Measurements from ENCODE around the gene AP2A2. TPM values are rescaled to one million over a fixed set of nuclear protein-coding genes. Genes with fewer than 3 reads are reported as not detected.

AP2A2 gene
- total and polyA plus RNA-seq, 2 donors: 14.6 to 57.2 TPM

- H3K36me3 ChIP-seq (ENCODE audit: control insufficient read depth in 2 of 2, insufficient read depth in 2 of 2, low read length in 1 of 2): peaks cover 67 to 79% of the 10 kb centered on the region in 2 donors
- peaks cover 0 to 3% of the 10 kb centered on the region in 2 donors for H3K9me3 ChIP-seq (ENCODE audit: control insufficient read depth in 2 of 2, insufficient read depth in 1 of 2, low read length in 1 of 2)
- no peak for DNase-seq (ENCODE audit: low read depth in 6 of 9, low spot score in 9 of 9)
- H3K27me3 ChIP-seq (ENCODE audit: control insufficient read depth in 2 of 2, insufficient read depth in 1 of 2, low read length in 1 of 2): no peaks in the 10 kb centered on the region
- H3K4me1 ChIP-seq (ENCODE audit: control insufficient read depth in 2 of 2, insufficient read depth in 2 of 2, low read length in 2 of 2): peaks cover 0 to 3% of the 10 kb centered on the region in 2 donors
- no peak overlapping the region for H3K27ac ChIP-seq (ENCODE audit: low read depth in 1 of 2, low read length in 1 of 2)
- WGBS: 94% methylated on average over 11 of the region's 11 CpGs
- no peak overlapping the region for H3K4me3 ChIP-seq (ENCODE audit: low read length in 2 of 2)
These were observed 83.1 kb downstream of the AP2A2 start for GRCh38 chr11:1008803-1009145.

GRCh38 chr11:1009371-1009770 lies 83.7 kb downstream of the AP2A2 start:
- 94% methylated on average over 33 of the region's 33 CpGs for WGBS
- H3K27ac ChIP-seq (ENCODE audit: low read depth in 1 of 2, low read length in 1 of 2): no peak overlapping the region
- H3K4me3 ChIP-seq (ENCODE audit: low read length in 2 of 2): no peak overlapping the region
- no peaks in the 10 kb centered on the region for H3K27me3 ChIP-seq (ENCODE audit: control insufficient read depth in 2 of 2, insufficient read depth in 1 of 2, low read length in 1 of 2)
- H3K9me3 ChIP-seq (ENCODE audit: control insufficient read depth in 2 of 2, insufficient read depth in 1 of 2, low read length in 1 of 2): peaks cover 0 to 3% of the 10 kb centered on the region in 2 donors
- peaks cover 64 to 74% of the 10 kb centered on the region in 2 donors for H3K36me3 ChIP-seq (ENCODE audit: control insufficient read depth in 2 of 2, insufficient read depth in 2 of 2, low read length in 1 of 2)
- H3K4me1 ChIP-seq (ENCODE audit: control insufficient read depth in 2 of 2, insufficient read depth in 2 of 2, low read length in 2 of 2): peaks cover 0 to 3% of the 10 kb centered on the region in 2 donors
- no peak for DNase-seq (ENCODE audit: low read depth in 6 of 9, low spot score in 9 of 9)

- H3K4me1 ChIP-seq (ENCODE audit: control insufficient read depth in 2 of 2, insufficient read depth in 2 of 2, low read length in 2 of 2): peaks cover 0 to 3% of the 10 kb centered on the region in 2 donors
- H3K27me3 ChIP-seq (ENCODE audit: control insufficient read depth in 2 of 2, insufficient read depth in 1 of 2, low read length in 1 of 2): no peaks in the 10 kb centered on the region
- WGBS: 92% methylated on average over 17 of the region's 17 CpGs
- H3K27ac ChIP-seq (ENCODE audit: low read depth in 1 of 2, low read length in 1 of 2): no peak overlapping the region
- H3K4me3 ChIP-seq (ENCODE audit: low read length in 2 of 2): no peak overlapping the region
- H3K36me3 ChIP-seq (ENCODE audit: control insufficient read depth in 2 of 2, insufficient read depth in 2 of 2, low read length in 1 of 2): peaks cover 59 to 68% of the 10 kb centered on the region in 2 donors
- DNase-seq (ENCODE audit: low read depth in 6 of 9, low spot score in 9 of 9): no peak
- peaks cover 0 to 9% of the 10 kb centered on the region in 2 donors for H3K9me3 ChIP-seq (ENCODE audit: control insufficient read depth in 2 of 2, insufficient read depth in 1 of 2, low read length in 1 of 2)
These were observed 84.3 kb downstream of the AP2A2 start for GRCh38 chr11:1009991-1010390.

- Histone ChIP-seq H3K9me3 (ENCODE audit: control insufficient read depth in 2 of 2, insufficient read depth in 1 of 2, low read length in 1 of 2) (peaks cover 0 to 15% of the 10 kb centered on the region in 2 donors), H3K4me1 (ENCODE audit: control insufficient read depth in 2 of 2, insufficient read depth in 2 of 2, low read length in 2 of 2) (peaks cover 0 to 3% of the 10 kb centered on the region in 2 donors), H3K36me3 (ENCODE audit: control insufficient read depth in 2 of 2, insufficient read depth in 2 of 2, low read length in 1 of 2) (peaks cover 52 to 60% of the 10 kb centered on the region in 2 donors), H3K4me3 (ENCODE audit: low read length in 2 of 2) (no peak overlapping the region), H3K27ac (ENCODE audit: low read depth in 1 of 2, low read length in 1 of 2) (no peak overlapping the region), H3K27me3 (ENCODE audit: control insufficient read depth in 2 of 2, insufficient read depth in 1 of 2, low read length in 1 of 2) (no peaks in the 10 kb centered on the region)
- WGBS: 97% methylated on average over 35 of the region's 35 CpGs
- no peak for DNase-seq (ENCODE audit: low read depth in 6 of 9, low spot score in 9 of 9)
These were observed 85.1 kb downstream of the AP2A2 start for GRCh38 chr11:1010551-1011319.

GRCh38 chr11:1011320-1011698 lies 85.6 kb downstream of the AP2A2 start:
- Histone ChIP-seq H3K36me3 (ENCODE audit: control insufficient read depth in 2 of 2, insufficient read depth in 2 of 2, low read length in 1 of 2) (peaks cover 51 to 55% of the 10 kb centered on the region in 2 donors), H3K27me3 (ENCODE audit: control insufficient read depth in 2 of 2, insufficient read depth in 1 of 2, low read length in 1 of 2) (no peaks in the 10 kb centered on the region), H3K27ac (ENCODE audit: low read depth in 1 of 2, low read length in 1 of 2) (no peak overlapping the region), H3K4me3 (ENCODE audit: low read length in 2 of 2) (no peak overlapping the region), H3K9me3 (ENCODE audit: control insufficient read depth in 2 of 2, insufficient read depth in 1 of 2, low read length in 1 of 2) (peaks cover 0 to 15% of the 10 kb centered on the region in 2 donors), H3K4me1 (ENCODE audit: control insufficient read depth in 2 of 2, insufficient read depth in 2 of 2, low read length in 2 of 2) (peaks cover 0 to 3% of the 10 kb centered on the region in 2 donors)
- WGBS: 97% methylated on average over 17 of the region's 17 CpGs
- no peak for DNase-seq (ENCODE audit: low read depth in 6 of 9, low spot score in 9 of 9)

GRCh38 chr11:1012291-1012690 lies 86.6 kb downstream of the AP2A2 start:
- WGBS: 98% methylated on average over 17 of the region's 17 CpGs

GRCh38 chr11:1012740-1013630 lies 87.3 kb downstream of the AP2A2 start:
- H3K27ac ChIP-seq (ENCODE audit: low read depth in 1 of 2, low read length in 1 of 2): no peak overlapping the region
- peak in 1 of 9 donors; percentile 7 for DNase-seq (ENCODE audit: low read depth in 6 of 9, low spot score in 9 of 9)
- H3K27me3 ChIP-seq (ENCODE audit: control insufficient read depth in 2 of 2, insufficient read depth in 1 of 2, low read length in 1 of 2): no peaks in the 10 kb centered on the region
- H3K4me3 ChIP-seq (ENCODE audit: low read length in 2 of 2): no peak overlapping the region
- 89% methylated on average over 28 of the region's 28 CpGs for WGBS
- peaks cover 0 to 24% of the 10 kb centered on the region in 2 donors for H3K9me3 ChIP-seq (ENCODE audit: control insufficient read depth in 2 of 2, insufficient read depth in 1 of 2, low read length in 1 of 2)
- H3K36me3 ChIP-seq (ENCODE audit: control insufficient read depth in 2 of 2, insufficient read depth in 2 of 2, low read length in 1 of 2): peaks cover 34 to 40% of the 10 kb centered on the region in 2 donors
- H3K4me1 ChIP-seq (ENCODE audit: control insufficient read depth in 2 of 2, insufficient read depth in 2 of 2, low read length in 2 of 2): no peaks in the 10 kb centered on the region

More at GRCh38 chr11:1012291-1012690, 86.6 kb downstream of the AP2A2 start:
- Histone ChIP-seq H3K27me3 (ENCODE audit: control insufficient read depth in 2 of 2, insufficient read depth in 1 of 2, low read length in 1 of 2) (no peaks in the 10 kb centered on the region), H3K27ac (ENCODE audit: low read depth in 1 of 2, low read length in 1 of 2) (no peak overlapping the region), H3K4me3 (ENCODE audit: low read length in 2 of 2) (no peak overlapping the region), H3K4me1 (ENCODE audit: control insufficient read depth in 2 of 2, insufficient read depth in 2 of 2, low read length in 2 of 2) (no peaks in the 10 kb centered on the region), H3K9me3 (ENCODE audit: control insufficient read depth in 2 of 2, insufficient read depth in 1 of 2, low read length in 1 of 2) (peaks cover 0 to 18% of the 10 kb centered on the region in 2 donors), H3K36me3 (ENCODE audit: control insufficient read depth in 2 of 2, insufficient read depth in 2 of 2, low read length in 1 of 2) (peaks cover 41 to 47% of the 10 kb centered on the region in 2 donors)
- no peak for DNase-seq (ENCODE audit: low read depth in 6 of 9, low spot score in 9 of 9)

- no peak for DNase-seq (ENCODE audit: low read depth in 6 of 9, low spot score in 9 of 9)
- Histone ChIP-seq H3K36me3 (ENCODE audit: control insufficient read depth in 2 of 2, insufficient read depth in 2 of 2, low read length in 1 of 2) (peaks cover 33 to 34% of the 10 kb centered on the region in 2 donors), H3K27me3 (ENCODE audit: control insufficient read depth in 2 of 2, insufficient read depth in 1 of 2, low read length in 1 of 2) (no peaks in the 10 kb centered on the region), H3K4me3 (ENCODE audit: low read length in 2 of 2) (no peak overlapping the region), H3K9me3 (ENCODE audit: control insufficient read depth in 2 of 2, insufficient read depth in 1 of 2, low read length in 1 of 2) (peaks cover 0 to 24% of the 10 kb centered on the region in 2 donors), H3K4me1 (ENCODE audit: control insufficient read depth in 2 of 2, insufficient read depth in 2 of 2, low read length in 2 of 2) (no peaks in the 10 kb centered on the region), H3K27ac (ENCODE audit: low read depth in 1 of 2, low read length in 1 of 2) (no peak overlapping the region)
- WGBS: 97% methylated on average over 12 of the region's 12 CpGs
These were observed 87.9 kb downstream of the AP2A2 start for GRCh38 chr11:1013631-1013935.

GRCh38 chr11:1014276-1014675 lies 88.6 kb downstream of the AP2A2 start:
- Histone ChIP-seq H3K27me3 (ENCODE audit: control insufficient read depth in 2 of 2, insufficient read depth in 1 of 2, low read length in 1 of 2) (no peaks in the 10 kb centered on the region), H3K4me3 (ENCODE audit: low read length in 2 of 2) (no peak overlapping the region), H3K4me1 (ENCODE audit: control insufficient read depth in 2 of 2, insufficient read depth in 2 of 2, low read length in 2 of 2) (no peaks in the 10 kb centered on the region), H3K9me3 (ENCODE audit: control insufficient read depth in 2 of 2, insufficient read depth in 1 of 2, low read length in 1 of 2) (peaks cover 0 to 24% of the 10 kb centered on the region in 2 donors), H3K36me3 (ENCODE audit: control insufficient read depth in 2 of 2, insufficient read depth in 2 of 2, low read length in 1 of 2) (peaks cover 28% of the 10 kb centered on the region in 2 donors), H3K27ac (ENCODE audit: low read depth in 1 of 2, low read length in 1 of 2) (no peak overlapping the region)
- no peak for DNase-seq (ENCODE audit: low read depth in 6 of 9, low spot score in 9 of 9)
- WGBS: 94% methylated on average over 14 of the region's 14 CpGs

Data from thymus (tissue), 11 donors.